HEK293 (cell line): ENCODE data around the gene GIGYF1.

Experiments used
- BCL6B ChIP-seq: fragments of 450-650 bp; formaldehyde crosslinking; IDR thresholded peaks from 2 replicates; pipeline ENCODE4 v1.5.1; 2017; ENCODE audit warnings: missing biosample characterization, missing genetic modification characterization
- EGR2 ChIP-seq: fragments of 450-650 bp; formaldehyde crosslinking; IDR thresholded peaks from 2 replicates; pipeline ENCODE4 v1.5.1; 2016; ENCODE audit warnings: low read depth, missing biosample characterization, missing genetic modification characterization
- HIC1 ChIP-seq: fragments of 450-650 bp; formaldehyde crosslinking; IDR thresholded peaks from 2 replicates; pipeline ENCODE4 v1.5.1; 2016; ENCODE audit warnings: missing biosample characterization, missing genetic modification characterization
- MEIS1 ChIP-seq: sonication (generic); formaldehyde crosslinking; IDR thresholded peaks from 2 replicates; pipeline ENCODE4 v1.8.1; 2022; ENCODE audit warnings: missing genetic modification reagents, mild to moderate bottlenecking, borderline replicate concordance
- MYNN ChIP-seq: fragments of 450-650 bp; formaldehyde crosslinking; IDR thresholded peaks from 2 replicates; pipeline ENCODE4 v1.5.1; 2016; ENCODE audit warnings: missing biosample characterization, missing genetic modification characterization, borderline replicate concordance
- PRDM6 ChIP-seq: fragments of 450-650 bp; formaldehyde crosslinking; IDR thresholded peaks from 2 replicates; pipeline ENCODE4 v1.5.1; 2017; ENCODE audit warnings: missing biosample characterization, missing genetic modification characterization
- SP7 ChIP-seq: fragments of 450-650 bp; formaldehyde crosslinking; IDR thresholded peaks from 2 replicates; pipeline ENCODE4 v1.5.1; 2016; ENCODE audit warnings: missing biosample characterization, missing genetic modification characterization
- TCF7L2 ChIP-seq: IDR thresholded peaks from 2 replicates; pipeline ENCODE4 v1.6.1; 2011; ENCODE audit warnings: low read depth, mild to moderate bottlenecking, inconsistent platforms, low read length, moderate library complexity, borderline replicate concordance
- WT1 ChIP-seq: fragments of 450-650 bp; formaldehyde crosslinking; IDR thresholded peaks from 2 replicates; pipeline ENCODE4 v1.5.1; 2016; ENCODE audit warnings: missing biosample characterization, missing genetic modification characterization
- ZBTB10 ChIP-seq: fragments of 450-650 bp; formaldehyde crosslinking; IDR thresholded peaks from 2 replicates; pipeline ENCODE4 v1.5.1; 2016; ENCODE audit warnings: missing biosample characterization, missing genetic modification characterization
- ZBTB6 ChIP-seq: fragments of 450-650 bp; formaldehyde crosslinking; IDR thresholded peaks from 2 replicates; pipeline ENCODE4 v1.5.1; 2017; ENCODE audit warnings: missing biosample characterization, missing genetic modification characterization
- ZNF311 ChIP-seq: fragments of 450-650 bp; formaldehyde crosslinking; IDR thresholded peaks from 2 replicates; pipeline ENCODE4 v1.5.1; 2017; ENCODE audit warnings: missing biosample characterization, missing genetic modification characterization, borderline replicate concordance
- ZNF324 ChIP-seq: fragments of 450-650 bp; formaldehyde crosslinking; IDR thresholded peaks from 2 replicates; pipeline ENCODE4 v1.5.1; 2016; ENCODE audit warnings: missing biosample characterization, missing genetic modification characterization
- ZNF362 ChIP-seq: fragments of 450-650 bp; formaldehyde crosslinking; IDR thresholded peaks from 2 replicates; pipeline ENCODE4 v1.5.1; 2016; ENCODE audit warnings: missing biosample characterization, missing genetic modification characterization
- ZNF501 ChIP-seq: fragments of 450-650 bp; formaldehyde crosslinking; IDR thresholded peaks from 2 replicates; pipeline ENCODE4 v1.5.1; 2016; ENCODE audit warnings: missing biosample characterization, missing genetic modification characterization
- ZNF561 ChIP-seq: fragments of 450-650 bp; IDR thresholded peaks from 2 replicates; pipeline ENCODE4 v1.5.1; 2018; ENCODE audit warnings: missing biosample characterization, missing genetic modification characterization, borderline replicate concordance
- ZNF580 ChIP-seq: fragments of 450-650 bp; formaldehyde crosslinking; IDR thresholded peaks from 2 replicates; pipeline ENCODE4 v1.5.1; 2016; ENCODE audit warnings: missing biosample characterization, missing genetic modification characterization
- ZNF585B ChIP-seq: fragments of 450-650 bp; formaldehyde crosslinking; IDR thresholded peaks from 2 replicates; pipeline ENCODE4 v1.5.1; 2016; ENCODE audit warnings: missing biosample characterization, missing genetic modification characterization
- ZNF600 ChIP-seq: fragments of 450-650 bp; formaldehyde crosslinking; IDR thresholded peaks from 2 replicates; pipeline ENCODE4 v1.5.1; 2016; ENCODE audit warnings: missing biosample characterization, missing genetic modification characterization
- ZNF626 ChIP-seq: fragments of 450-650 bp; sonication (Bioruptor Pico); formaldehyde crosslinking; IDR thresholded peaks from 2 replicates; pipeline ENCODE4 v1.5.1; 2018; ENCODE audit warnings: missing biosample characterization, missing genetic modification characterization, inconsistent platforms
- ZNF629 ChIP-seq: fragments of 450-650 bp; formaldehyde crosslinking; IDR thresholded peaks from 2 replicates; pipeline ENCODE4 v1.5.1; 2017; ENCODE audit warnings: missing biosample characterization, missing genetic modification characterization
- ZNF704 ChIP-seq: fragments of 450-650 bp; formaldehyde crosslinking; IDR thresholded peaks from 2 replicates; pipeline ENCODE4 v1.5.1; 2016; ENCODE audit warnings: missing biosample characterization, missing genetic modification characterization
- ZNF830 ChIP-seq: fragments of 450-650 bp; IDR thresholded peaks from 2 replicates; pipeline ENCODE4 v1.5.0; 2018; ENCODE audit warnings: missing biosample characterization, missing genetic modification characterization, low read depth, mild to moderate bottlenecking, moderate library complexity
- ZSCAN18 ChIP-seq: fragments of 450-650 bp; formaldehyde crosslinking; IDR thresholded peaks from 2 replicates; pipeline ENCODE4 v1.5.1; 2016; ENCODE audit warnings: missing biosample characterization, missing genetic modification characterization

Gene GIGYF1

GRCh38 chr7:100705753-100706671 lies 12.0 kb upstream of the GIGYF1 start, which contains the start of gene POP7 (continued):
- TF ChIP-seq ZNF704 (0 out of 2 replicates have a peak, but pooled peaks have one; percentile 73), ZNF362 (tag by site-specific recombination) (no peak), BCL6B (tag by site-specific recombination) (no peak), ZBTB10 (tag by site-specific recombination) (peak; percentile 81), ZNF561 (tag by site-specific recombination) (0 out of 2 replicates have a peak, but pooled peaks have one; percentile 49), ZNF585B (tag by site-specific recombination) (no peak), ZNF830 (no peak), HIC1 (peak; percentile 17; the same call in 1 of the 2 replicates), SP7 (tag by site-specific recombination) (peak; percentile 55; the same call in 1 of the 2 replicates), PRDM6 (tag by site-specific recombination) (no peak), ZNF626 (tag by site-specific recombination) (no peak), ZNF501 (tag by site-specific recombination) (peak; percentile 70; the same call in 1 of the 2 replicates), MEIS1 (no peak), ZSCAN18 (tag by site-specific recombination) (no peak), TCF7L2 (no peak), ZNF600 (no peak; the same call in 1 of the 2 replicates), MYNN (tag by site-specific recombination) (no peak), ZBTB6 (no peak), ZNF324 (0 out of 2 replicates have a peak, but pooled peaks have one; percentile 5), ZNF580 (no peak), ZNF629 (tag by site-specific recombination) (peak; percentile 86), WT1 (tag by site-specific recombination) (peak; percentile 49), EGR2 (tag by site-specific recombination) (peak; percentile 86), ZNF311 (no peak)
